D721Med (cell line): ENCODE data around the gene CLTCL1.
"Not testable (repeated sequence)": the region's sequence is repeated elsewhere in the genome, so short reads cannot be mapped to it uniquely, and the experiment has no call there.

Source experiments
- DNase-seq: peaks from one replicate; pipeline ENCODE4 v3.0.0; 2011; ENCODE audit warnings: low spot score; ENCODE audit not compliant: insufficient read length
- FAIRE-seq: peaks from 2 replicates; lab custom pipeline; 2011; peaks lifted over from hg19 to GRCh38; lab: Jason Lieb, UNC
- CTCF ChIP-seq: IDR thresholded peaks from 2 replicates; pipeline ENCODE4 v1.5.1; 2012; ENCODE audit warnings: mild to moderate bottlenecking, control low read depth; ENCODE audit not compliant: insufficient read depth; ENCODE audit errors: missing control alignments

CLTCL1 gene

DNA sequence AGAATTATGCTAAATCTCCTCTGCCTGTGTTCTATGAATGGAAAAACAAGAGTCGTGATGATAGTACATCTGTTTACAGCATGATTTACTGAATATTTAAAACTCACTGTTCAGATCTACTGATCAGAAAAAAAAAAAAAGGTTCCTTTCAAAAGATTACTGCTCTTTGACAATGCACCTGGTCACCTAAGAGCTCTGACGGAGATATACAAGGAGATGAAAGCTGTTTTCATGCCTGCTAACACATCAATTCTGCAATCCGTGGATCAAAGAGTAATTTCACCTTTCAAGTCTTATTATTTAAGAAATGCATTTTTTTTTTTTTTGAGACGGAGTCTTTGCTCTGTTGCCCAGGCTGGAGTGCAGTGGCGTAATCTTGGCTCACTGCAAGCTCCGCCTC, 30.7 kb downstream of the CLTCL1 start:
- FAIRE-seq, result no peak
- no peak for TF ChIP-seq CTCF

GRCh38 chr22:19260194-19260593, 31.3 kb downstream of the CLTCL1 start:
- FAIRE-seq (no peak), DNase-seq (no peak)
- no peak for TF ChIP-seq CTCF

More for the DNA sequence above, 30.7 kb downstream of the CLTCL1 start:
- no peak for DNase-seq

GRCh38 chr22:19258968-19259288, 32.6 kb downstream of the CLTCL1 start:
- not testable (repeated sequence) for DNase-seq, FAIRE-seq

GRCh38 chr22:19258371-19258770, 33.1 kb downstream of the CLTCL1 start:
- no peak for TF ChIP-seq CTCF
- no peak for FAIRE-seq
- no peak for DNase-seq

DNA sequence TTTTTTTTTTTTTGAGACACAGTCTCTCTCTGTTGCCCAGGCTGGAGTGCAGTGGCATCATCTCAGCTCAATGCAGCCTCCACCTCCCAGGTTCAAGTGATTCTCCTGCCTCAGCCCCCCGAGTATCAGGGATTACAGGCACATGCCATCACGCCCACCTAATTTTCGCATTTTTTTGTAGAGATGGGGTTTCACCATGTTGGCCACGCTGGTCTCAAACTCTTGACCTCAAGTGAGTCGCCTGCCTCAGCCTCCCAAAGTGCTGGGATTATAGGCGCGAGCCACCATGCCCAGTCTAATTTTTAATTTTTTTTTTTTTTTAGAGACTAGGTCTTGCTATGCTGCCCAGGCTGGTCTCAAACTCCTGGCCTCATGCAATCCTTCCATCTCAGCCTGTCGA, 35.2 kb downstream of the CLTCL1 start:
- not testable (repeated sequence) for FAIRE-seq, DNase-seq

DNA sequence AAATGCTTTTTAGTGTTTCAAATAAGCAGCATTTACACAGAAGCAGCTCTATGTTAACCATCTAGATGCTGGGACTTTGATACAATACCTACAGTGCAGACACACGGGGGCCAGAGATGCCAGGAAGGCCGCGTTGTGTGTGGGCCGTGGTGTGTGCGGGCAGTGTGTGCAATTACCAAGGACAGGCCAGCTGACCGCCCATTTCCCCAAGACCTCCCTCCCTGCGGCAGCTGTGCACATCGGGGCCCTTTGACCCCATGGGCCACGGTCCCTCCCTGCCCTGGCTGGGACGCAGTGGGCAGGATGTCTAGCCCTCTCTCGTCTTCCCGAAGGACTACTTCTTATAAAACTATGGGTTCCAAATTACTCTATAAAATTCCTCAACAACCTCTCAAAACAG, 38.4 kb downstream of the CLTCL1 start:
- DNase-seq (no peak), FAIRE-seq (no peak)
- no peak for TF ChIP-seq CTCF

GRCh38 chr22:19244600-19245352, 46.7 kb downstream of the CLTCL1 start:
- FAIRE-seq (no peak), DNase-seq (no peak)
- TF ChIP-seq CTCF, result no peak

DNA sequence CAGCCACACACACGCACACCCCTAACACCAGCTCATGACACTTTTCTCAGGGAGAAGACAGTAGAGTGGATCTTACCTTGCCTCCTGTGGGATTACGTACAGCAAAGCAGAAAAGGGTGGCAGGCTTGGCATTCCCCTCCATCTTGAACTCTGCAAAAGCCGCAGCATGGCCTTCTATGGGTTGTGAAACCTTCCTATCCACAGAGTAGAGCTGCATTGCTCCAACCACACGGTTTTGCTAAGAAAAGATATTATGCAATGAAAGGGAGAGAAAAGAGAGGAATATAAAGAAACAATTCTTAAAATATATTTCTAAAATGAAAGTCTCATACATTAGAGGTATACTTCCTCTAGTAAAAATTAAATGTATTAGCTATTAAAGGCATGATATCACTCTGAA, 48.8 kb downstream of the CLTCL1 start:
- TF ChIP-seq CTCF, result no peak
- DNase-seq (no peak), FAIRE-seq (no peak)
